Aorta (tissue), 5 donors: ENCODE measurements around the gene SRF. TPM values are rescaled to one million over a fixed set of nuclear protein-coding genes. Genes with fewer than 3 reads are reported as not detected.

Source experiments
- ATAC-seq: fragments of 200-7000 bp; cut with Tn5 transposase; one replicate; pipeline ENCODE4 v1.9.1; 2022; ENCODE audit warnings: moderate library complexity; ENCODE audit not compliant: low FRiP score
- DNase-seq, 2 donors: peaks; one replicate each; pipeline ENCODE4 v3.0.0-alpha.2; 2020
- H3K27ac ChIP-seq, 2 donors: one replicate each; pipeline ENCODE4 v1.5.1; 2013; ENCODE audit warnings: low read length in 2 of 2, mild to moderate bottlenecking in 2 of 2, moderate library complexity in 2 of 2, control low read depth in 1 of 2, inconsistent platforms in 1 of 2, low read depth in 1 of 2
- H3K27me3 ChIP-seq, 2 donors: one replicate each; pipeline ENCODE4 v1.6.1; 2013; ENCODE audit warnings: control low read depth in 1 of 2, low read length in 1 of 2, mild to moderate bottlenecking in 1 of 2, moderate library complexity in 1 of 2; ENCODE audit not compliant: insufficient read depth in 2 of 2, control insufficient read depth in 1 of 2
- H3K36me3 ChIP-seq, 2 donors: one replicate each; pipeline ENCODE4 v1.6.1; 2013; ENCODE audit warnings: control low read depth in 1 of 2, low read length in 1 of 2, mild to moderate bottlenecking in 1 of 2; ENCODE audit not compliant: insufficient read depth in 2 of 2, control insufficient read depth in 1 of 2
- H3K4me1 ChIP-seq, 2 donors: one replicate each; pipeline ENCODE4 v1.6.1; 2013; ENCODE audit warnings: low read length in 2 of 2, control low read depth in 1 of 2, mild to moderate bottlenecking in 1 of 2, moderate library complexity in 1 of 2; ENCODE audit not compliant: insufficient read depth in 2 of 2, control insufficient read depth in 1 of 2
- H3K4me3 ChIP-seq, 2 donors: one replicate each; pipeline ENCODE4 v1.5.1; 2013; ENCODE audit warnings: low read length in 2 of 2, control low read depth in 1 of 2, mild to moderate bottlenecking in 1 of 2
- H3K9me3 ChIP-seq: one replicate; pipeline ENCODE4 v1.6.1; 2013; ENCODE audit warnings: mild to moderate bottlenecking, low read length; ENCODE audit not compliant: control insufficient read depth
- WGBS, 2 donors: extraction: QIAGEN DNeasy Blood & Tissue Kit; methylation state at CpG; one replicate each; pipeline ENCODE4 v1.1.7; 2013; 5-methylcytosine and 5-hydroxymethylcytosine counted together
- intact Hi-C, 2 donors: fragments of 100-400 bp; cut with DNase I; formaldehyde crosslinking; loops; one replicate each; pipeline versions ENCODE4 v1.14.2 to v1.15.0; 2022
- polyA plus RNA-seq, 2 donors: library from polyadenylated mRNA; stranded (reverse); fragments of 200-250 nt; gene quantifications; one replicate each; pipeline ENCODE4 v1.2.3, GENCODE V29; 2013
- total RNA-seq, 2 donors: library from RNA; stranded (reverse); fragmentation: NEBNext Ultra II Directional; extraction: Animal tissue kit (Norgen Biotek cat#: 25700); gene quantifications; one replicate each; pipeline ENCODE4 v1.2.1, GENCODE V29; 2021
- donor health status: healthy with polysubstance abuse.
- donor health status: Bipolar disorder and iron deficiency.
- donor health status: DM: no; HTN: no; CAD: no.
- donor health status: DM: no; HTN: no; CAD: no.
- donor health status: DM: yes; HTN: yes; CAD: no.

The SRF gene
- total and polyA plus RNA-seq, 4 donors = 23.8 to 106 (median 44.4) TPM

DNA sequence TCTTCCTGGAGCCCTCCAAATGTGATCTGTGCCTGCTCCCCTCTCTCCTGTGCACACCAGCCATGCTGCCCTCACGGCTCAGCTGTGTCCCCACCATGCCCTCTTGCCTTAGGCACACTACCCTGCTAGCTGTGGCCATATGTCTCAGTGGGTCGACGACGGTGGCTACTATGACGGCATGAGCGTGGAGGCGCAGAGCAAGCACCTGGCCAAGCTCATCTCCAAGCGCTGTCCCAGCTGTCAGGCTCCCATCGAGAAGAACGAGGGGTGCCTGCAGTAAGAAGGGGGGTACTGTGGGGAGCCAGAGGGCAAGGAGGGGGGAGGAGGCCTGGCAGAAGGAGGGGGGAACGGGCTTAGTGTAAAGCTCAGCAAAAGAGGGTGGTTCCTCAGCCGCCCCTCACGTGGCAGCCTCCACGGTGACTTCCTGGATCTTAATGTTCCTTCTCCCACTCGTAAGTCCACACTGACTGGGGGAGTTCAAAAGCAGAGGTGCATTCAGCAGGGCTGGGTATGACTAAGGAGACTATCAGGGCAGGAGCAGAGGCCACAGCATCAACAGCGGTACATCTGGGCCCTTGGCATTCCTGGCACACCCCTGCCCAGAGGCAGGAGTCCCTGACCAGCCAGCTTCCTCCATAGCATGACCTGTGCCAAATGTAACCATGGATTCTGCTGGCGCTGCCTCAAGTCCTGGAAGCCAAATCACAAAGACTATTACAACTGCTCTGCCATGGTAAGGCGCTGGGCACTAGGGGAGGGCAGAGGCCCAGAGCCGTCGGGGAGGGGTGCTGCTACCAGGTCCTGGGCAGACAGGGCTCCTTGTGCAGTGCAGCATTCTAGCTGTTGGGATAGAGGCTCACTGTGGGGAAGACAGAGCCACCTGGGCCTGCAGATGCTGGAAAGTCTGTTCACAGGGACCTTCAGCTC lies 50.2 kb downstream of the SRF start:
- Histone ChIP-seq H3K36me3 (peaks cover 0 to 1% of the 10 kb centered on the region in 2 donors), H3K9me3 (no peaks in the 10 kb centered on the region), H3K4me3 (no peak overlapping the region), H3K27ac (no peak overlapping the region), H3K4me1 (no peaks in the 10 kb centered on the region), H3K27me3 (no peaks in the 10 kb centered on the region)
- intact Hi-C loops = no loop called here
- DNase-seq = peak in 1 of 2 donors; percentile 64
- WGBS, 2 donors = 60 to 64% methylated on average over 20 of the region's 20 CpGs
- no peak for ATAC-seq

DNA sequence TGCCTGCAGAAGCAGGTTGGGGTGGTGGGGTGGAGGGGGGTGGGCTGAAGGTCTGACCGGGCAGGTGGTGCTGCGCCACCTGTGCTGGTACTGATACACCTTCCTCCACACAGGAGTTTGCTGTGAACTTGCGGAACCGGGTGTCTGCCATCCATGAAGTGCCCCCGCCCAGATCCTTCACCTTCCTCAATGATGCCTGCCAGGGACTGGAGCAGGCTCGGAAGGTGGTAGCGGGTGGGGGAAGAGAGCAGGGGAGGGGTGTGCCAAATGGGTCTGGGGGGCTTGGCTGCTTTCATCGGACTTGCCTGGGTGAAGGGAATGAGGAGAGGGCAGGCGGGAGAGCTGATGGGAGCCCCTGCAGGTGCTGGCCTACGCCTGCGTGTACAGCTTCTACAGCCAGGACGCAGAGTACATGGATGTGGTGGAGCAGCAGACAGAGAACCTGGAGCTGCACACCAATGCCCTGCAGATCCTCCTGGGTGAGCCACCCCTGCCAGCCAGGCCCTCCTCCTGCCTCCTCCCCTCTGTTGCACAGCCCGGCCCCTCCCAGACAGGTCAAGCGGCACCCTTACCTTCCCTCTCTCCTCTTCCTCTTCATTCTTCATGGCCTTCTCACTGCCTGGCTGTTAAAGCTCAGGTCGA lies 51.5 kb downstream of the SRF start:
- Histone ChIP-seq H3K4me3 (no peak overlapping the region), H3K36me3 (no peaks in the 10 kb centered on the region), H3K27ac (no peak overlapping the region), H3K27me3 (no peaks in the 10 kb centered on the region), H3K4me1 (no peaks in the 10 kb centered on the region), H3K9me3 (no peaks in the 10 kb centered on the region)
- DNase-seq (peak in 1 of 2 donors; percentile 47), ATAC-seq (no peak)
- intact Hi-C loops = no loop called here
- 92% methylated on average over 13 to 15 of the region's 15 CpGs for whole genome bisulfite sequencing, 2 donors

DNA sequence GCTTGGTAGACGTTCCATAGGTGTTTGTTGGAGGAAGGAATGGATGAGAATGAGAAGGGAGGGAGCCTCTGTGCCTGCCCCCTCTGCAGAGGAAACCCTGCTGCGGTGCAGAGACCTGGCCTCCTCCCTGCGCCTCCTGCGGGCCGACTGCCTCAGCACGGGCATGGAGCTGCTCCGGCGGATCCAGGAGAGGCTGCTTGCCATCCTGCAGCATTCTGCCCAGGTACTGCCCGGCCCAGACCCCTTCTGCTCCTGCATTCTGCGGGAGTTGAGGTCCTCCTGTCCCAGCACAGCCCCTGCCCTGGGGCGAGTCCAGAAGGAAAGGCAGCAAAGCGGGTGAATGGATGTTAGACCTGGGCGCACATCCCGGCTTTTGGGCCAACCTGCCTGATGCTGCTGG lies 52.1 kb downstream of the SRF start:
- Histone ChIP-seq H3K4me3 (no peak overlapping the region), H3K9me3 (no peaks in the 10 kb centered on the region), H3K27me3 (no peaks in the 10 kb centered on the region), H3K27ac (no peak overlapping the region), H3K36me3 (no peaks in the 10 kb centered on the region), H3K4me1 (no peaks in the 10 kb centered on the region)
- DNase-seq (peak in 1 of 2 donors; percentile 67), ATAC-seq (no peak)
- 87 to 90% methylated on average over 14 of the region's 14 CpGs for WGBS, 2 donors
- intact Hi-C loops = no loop called here

DNA sequence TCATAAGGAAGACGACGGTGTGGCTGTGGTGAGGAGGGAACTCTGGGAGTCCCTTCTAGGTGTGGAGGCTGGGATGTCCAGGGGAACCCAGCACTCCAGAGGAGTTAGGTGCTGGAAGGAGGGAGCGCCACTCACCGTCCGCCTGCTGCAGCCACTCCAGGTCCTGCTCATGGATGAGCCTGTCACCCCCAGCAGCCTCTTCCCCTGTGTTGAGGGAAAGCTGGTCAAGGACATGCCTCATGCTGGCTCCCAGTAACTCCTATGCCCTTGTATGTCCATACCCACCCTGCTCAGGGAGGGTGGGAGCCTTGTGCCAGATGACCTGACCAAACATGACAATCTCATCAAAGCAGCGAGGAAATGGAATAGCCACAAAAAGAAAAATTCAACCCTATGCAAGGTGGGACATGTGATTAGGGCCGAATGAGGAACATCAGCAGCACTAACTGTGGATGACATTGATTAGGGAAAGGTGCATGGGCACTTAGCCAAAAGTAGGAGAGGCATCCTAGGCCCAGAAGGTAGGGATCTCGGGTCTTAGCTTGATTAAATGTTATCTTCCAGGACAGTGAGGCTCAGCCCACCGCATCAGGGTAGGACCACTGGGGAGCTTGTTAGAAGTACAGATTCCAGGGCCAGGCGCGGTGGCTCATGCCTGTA lies 55.3 kb downstream of the SRF start:
- Histone ChIP-seq H3K27me3 (no peaks in the 10 kb centered on the region), H3K36me3 (no peaks in the 10 kb centered on the region), H3K9me3 (no peaks in the 10 kb centered on the region), H3K4me1 (no peaks in the 10 kb centered on the region), H3K27ac (no peak overlapping the region), H3K4me3 (no peak overlapping the region)
- peak in 1 of 2 donors; percentile 41 for DNase-seq
- intact Hi-C loops = no loop called here
- WGBS, 2 donors = 94 to 95% methylated on average over 11 of the region's 11 CpGs
- ATAC-seq = no peak

DNA sequence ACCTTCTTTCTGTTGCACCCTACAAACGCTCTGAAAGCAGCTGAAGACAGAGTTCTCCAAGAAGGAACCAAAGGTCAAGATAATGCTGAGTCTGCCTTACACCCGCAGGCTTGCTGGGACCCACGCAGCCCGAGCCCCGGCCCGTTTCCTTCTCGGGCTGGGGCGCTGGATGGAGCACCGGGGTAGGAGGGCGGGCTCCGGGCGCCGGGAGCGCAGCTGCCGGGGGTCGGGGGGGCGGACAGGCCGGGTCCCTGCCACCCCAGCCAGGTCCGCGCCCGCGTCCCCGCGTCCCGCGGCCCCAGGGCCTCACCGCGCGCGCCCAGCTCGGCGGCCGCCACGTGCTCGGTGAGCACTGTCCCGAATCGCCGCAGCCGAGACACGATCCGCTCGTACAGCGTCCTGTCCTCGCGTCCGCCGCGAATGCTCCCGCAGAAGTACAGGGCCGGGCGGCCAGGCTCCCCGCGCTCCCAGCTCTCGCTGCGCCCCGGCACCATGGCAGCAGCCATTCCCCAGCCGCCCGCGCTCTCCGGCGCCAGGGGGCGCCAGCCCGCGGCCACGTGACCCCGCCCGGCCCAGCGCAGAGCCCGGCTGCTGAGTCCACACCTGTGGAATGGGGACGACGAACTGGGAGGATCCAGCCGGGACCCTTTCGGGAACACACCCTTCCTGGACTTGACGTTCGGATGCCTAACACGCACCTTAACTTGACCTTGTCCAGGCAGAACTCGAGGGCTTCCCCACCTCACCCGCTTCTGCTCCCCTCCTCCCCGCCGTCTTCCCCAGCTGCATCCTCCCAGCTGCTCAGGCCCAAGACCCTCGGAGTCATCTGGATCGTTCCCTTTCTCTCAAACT lies 58.1 kb downstream of the SRF start, which contains the start of gene DNPH1:
Gene DNPH1 (minus strand): TSS at position 531 of the 852 bp plus-strand sequence. CDS start 25 bp downstream, at position 506.
- intact Hi-C loops = no loop called here
- H3K4me1 ChIP-seq = no peaks in the 10 kb centered on the region
- peak; percentile 79 to 93 for DNase-seq

DNA sequence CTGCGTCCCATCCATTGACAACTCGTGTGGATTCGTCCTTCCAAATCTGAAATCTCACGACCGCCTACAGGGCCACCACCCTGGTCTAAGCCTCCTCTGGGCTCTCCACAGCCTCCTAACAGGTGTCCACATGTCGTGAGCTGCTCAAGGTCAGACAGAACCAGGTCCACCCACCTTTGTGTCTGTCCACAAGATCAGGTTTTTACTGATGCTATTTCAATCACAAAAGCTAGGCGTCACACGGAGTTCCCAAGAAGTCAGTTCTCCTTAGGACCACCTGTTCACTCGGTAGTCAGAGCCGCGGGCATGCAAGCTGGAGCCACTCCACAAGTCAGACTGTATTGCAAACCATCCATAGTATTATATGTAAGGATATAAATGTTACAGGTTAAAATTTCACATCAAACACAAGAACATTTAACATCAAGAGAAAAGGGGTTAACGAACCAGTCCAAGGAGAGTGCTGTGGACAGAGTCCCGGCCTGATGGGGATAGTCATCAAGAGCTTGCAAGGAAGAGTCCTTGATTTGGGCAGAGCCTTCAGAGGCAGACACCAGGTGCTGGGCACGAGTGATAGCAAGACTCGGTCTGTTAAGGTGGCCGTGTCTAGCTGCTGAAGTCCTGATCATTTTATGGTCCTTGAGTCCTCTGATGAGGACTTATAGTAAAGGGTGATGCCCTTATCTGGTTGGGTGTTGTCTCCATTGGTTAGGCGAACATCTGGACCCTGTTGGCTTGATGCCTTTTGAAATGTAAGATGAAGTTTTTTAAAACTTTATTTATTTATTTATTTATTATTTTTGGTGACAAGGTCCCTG lies 58.9 kb downstream of the SRF start:
- H3K36me3 ChIP-seq = no peaks in the 10 kb centered on the region
- 76 to 78% methylated on average over 17 of the region's 17 CpGs for WGBS, 2 donors
- no peak overlapping the region for H3K4me3 ChIP-seq
- no peaks in the 10 kb centered on the region for H3K9me3 ChIP-seq
- H3K4me1 ChIP-seq = no peaks in the 10 kb centered on the region
- intact Hi-C loops = loop anchor here in 1 of 2 donors (10.0 kb wide), 1 partner anchor 275 kb away; no protein-coding TSS in a partner anchor
- no peak overlapping the region for H3K27ac ChIP-seq
- DNase-seq = no peak
- no peaks in the 10 kb centered on the region for H3K27me3 ChIP-seq
- ATAC-seq = no peak

More for the DNA sequence above, 58.1 kb downstream of the SRF start, which contains the start of gene DNPH1:
- no peaks in the 10 kb centered on the region for H3K27me3 ChIP-seq
- no peak within 1 kb of the TSS for H3K27ac ChIP-seq
- ATAC-seq = peak; percentile 94
- WGBS, 2 donors = 3% methylated on average over 74 to 82 of the region's 82 CpGs
- peak within 1 kb of the TSS; percentile 32 to 50 for H3K4me3 ChIP-seq
- H3K9me3 ChIP-seq = no peaks in the 10 kb centered on the region
- H3K36me3 ChIP-seq = no peaks in the 10 kb centered on the region

DNA sequence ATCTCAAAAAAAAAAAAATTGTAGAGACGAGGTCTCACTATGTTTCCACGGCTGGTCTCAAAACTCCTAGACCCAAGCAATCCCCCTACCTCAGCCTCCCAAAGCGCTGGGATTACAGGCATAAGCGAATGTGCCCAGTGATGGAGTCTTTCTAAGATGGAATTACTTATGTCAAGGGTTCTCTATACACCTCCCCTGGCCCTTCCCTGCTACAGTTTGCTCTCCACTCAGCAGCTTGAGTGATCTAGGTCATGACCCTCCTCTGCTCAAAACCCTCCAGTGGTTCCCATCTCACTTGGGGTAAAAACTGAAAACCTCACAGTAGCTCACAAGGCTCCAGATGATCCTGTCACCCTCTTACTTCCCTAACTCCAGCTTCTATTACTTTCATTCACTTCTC lies 60.0 kb downstream of the SRF start:
- 84 to 87% methylated on average over 4 of the region's 4 CpGs for WGBS, 2 donors
- H3K4me3 ChIP-seq = no peak overlapping the region
- no peaks in the 10 kb centered on the region for H3K9me3 ChIP-seq
- no peaks in the 10 kb centered on the region for H3K36me3 ChIP-seq
- ATAC-seq = no peak
- H3K4me1 ChIP-seq = no peaks in the 10 kb centered on the region
- H3K27me3 ChIP-seq = no peaks in the 10 kb centered on the region
- no peak overlapping the region for H3K27ac ChIP-seq
- DNase-seq = peak in 1 of 2 donors; percentile 0
- intact Hi-C loops = loop anchor here in 1 of 2 donors (10.0 kb wide), 1 partner anchor 274 kb away; no protein-coding TSS in a partner anchor
